GM10266 (cell line): ENCODE measurements around the gene P2RY14.

Experiments
- DNase-seq: peaks from one replicate; pipeline ENCODE4 v3.0.0; 2012; ENCODE audit errors: extremely low spot score
- CTCF ChIP-seq: IDR thresholded peaks from 2 replicates; pipeline ENCODE4 v1.5.1; 2012; ENCODE audit warnings: mild to moderate bottlenecking, low read depth; ENCODE audit not compliant: control insufficient read depth, insufficient read depth; ENCODE audit errors: missing control alignments

Gene P2RY14

DNA sequence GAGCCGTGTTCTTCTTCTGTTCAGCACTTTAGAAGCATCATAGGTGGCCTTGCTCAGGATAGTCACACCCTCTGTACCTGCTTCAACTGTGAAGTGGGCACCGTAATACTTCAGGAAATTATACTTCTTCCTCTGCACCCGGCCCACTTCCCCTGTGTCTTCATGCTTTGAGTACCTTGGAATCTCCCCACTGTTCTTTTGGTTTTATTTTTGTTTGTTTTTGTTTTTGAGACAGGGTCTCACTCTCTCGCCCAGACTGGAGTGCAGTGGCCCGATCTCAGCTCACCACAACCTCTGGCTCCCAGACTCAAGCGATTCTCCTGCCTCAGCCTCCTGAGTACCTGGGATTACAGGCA is 1.7 kb downstream of the P2RY14 start:
- no peak for TF ChIP-seq CTCF
- DNase-seq, result no peak

DNA sequence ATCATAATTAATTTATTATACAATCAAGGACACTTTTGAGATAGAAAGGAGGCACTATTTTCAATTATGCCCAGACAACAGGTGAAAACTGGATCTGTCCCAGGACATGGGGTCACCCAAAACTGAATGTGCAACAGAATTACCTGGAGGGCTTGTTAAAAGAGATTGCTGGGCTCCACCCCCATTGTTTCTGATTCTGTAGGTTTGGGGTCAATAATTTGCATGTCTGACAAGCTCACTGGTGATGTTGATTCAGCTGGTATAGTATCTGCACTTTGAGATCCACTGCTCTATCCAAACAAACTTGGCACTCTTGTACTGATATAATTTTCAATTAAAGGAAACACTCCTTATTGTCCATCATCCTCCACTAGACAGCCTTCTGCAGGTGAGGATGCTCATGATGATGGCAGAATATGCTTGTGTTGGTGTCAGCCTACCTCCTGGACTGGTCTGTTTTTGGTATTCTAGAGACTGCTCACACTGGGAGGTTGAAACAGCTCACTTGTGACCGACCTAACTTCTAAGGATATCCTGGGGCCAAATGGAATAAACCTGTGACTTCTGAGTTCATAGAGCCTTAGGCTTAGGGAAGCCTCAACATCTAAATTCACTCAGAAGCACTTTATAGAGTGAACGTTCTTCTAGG is 2.2 kb downstream of the P2RY14 start:
- no peak for TF ChIP-seq CTCF
- no peak for DNase-seq

GRCh38 chr3:151275091-151275490 is 3.3 kb downstream of the P2RY14 start:
- DNase-seq, result no peak

GRCh38 chr3:151269631-151270030 is 8.7 kb downstream of the P2RY14 start:
- no peak for DNase-seq
- no peak for TF ChIP-seq CTCF

More at GRCh38 chr3:151275091-151275490, 3.3 kb downstream of the P2RY14 start:
- TF ChIP-seq CTCF, result no peak

DNA sequence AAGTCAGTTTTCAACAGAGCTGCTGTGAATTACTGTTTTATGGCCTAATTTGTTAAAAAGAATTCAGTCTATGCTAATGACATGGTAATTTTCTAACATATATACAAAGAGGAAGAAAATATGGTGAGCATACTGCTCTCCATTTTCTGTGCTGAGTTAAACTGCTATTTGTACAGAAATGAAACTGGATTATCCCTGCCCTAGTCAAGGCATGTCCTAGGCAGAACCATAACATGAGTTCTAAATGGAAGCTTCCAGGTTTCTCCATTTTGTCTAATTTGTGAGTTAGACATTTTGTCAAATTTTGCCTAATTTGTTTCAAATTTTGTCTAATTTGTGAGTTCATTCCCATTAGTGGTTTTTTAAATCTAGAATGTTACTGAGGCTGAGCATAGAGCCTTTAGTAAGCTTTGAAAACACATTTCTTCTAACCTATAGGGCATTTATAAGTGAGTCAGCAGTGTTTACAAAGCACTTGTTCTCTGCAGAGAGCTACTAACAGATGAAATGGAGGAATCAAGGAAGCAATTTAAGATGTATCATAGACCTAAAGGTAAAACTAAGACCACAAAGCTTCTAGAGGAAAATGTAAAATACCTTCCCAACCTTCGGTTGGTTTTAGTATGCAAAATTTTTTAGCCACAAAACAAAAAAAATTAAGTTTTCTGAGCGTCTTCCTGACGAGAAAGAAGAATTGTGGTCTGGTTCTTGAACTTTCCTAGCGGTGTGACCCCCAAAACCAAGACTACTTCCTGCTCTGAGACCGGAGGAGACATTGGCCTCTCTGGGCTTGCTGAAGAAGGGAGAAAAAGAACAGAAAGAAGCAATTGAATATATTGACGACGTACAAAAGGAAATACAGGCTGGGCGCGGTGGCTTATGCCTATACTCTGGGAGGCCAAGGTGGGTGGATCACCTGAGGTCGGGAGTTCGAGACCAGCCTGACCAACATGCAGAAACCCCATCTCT is 9.8 kb downstream of the P2RY14 start:
- no peak for DNase-seq
- no peak for TF ChIP-seq CTCF

DNA sequence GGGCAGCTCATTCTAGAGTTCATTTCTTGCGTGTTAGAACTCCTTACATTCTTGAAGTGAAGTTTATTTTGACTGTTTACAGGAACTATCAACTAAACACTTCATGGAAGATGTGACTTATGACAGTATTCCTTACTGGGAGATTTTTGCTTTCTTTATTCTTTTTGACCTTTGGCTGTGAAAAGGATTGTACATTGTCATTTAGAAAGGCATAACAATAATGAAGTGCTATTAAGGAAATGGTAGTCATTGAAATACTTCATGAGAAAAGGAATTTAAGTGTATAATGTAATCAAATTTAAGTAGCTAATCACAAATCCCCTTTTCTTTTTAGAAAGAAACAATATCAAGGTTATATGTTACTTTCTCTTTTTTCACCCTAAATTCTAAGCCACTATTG is 11.3 kb downstream of the P2RY14 start:
- no peak for TF ChIP-seq CTCF
- no peak for DNase-seq

DNA sequence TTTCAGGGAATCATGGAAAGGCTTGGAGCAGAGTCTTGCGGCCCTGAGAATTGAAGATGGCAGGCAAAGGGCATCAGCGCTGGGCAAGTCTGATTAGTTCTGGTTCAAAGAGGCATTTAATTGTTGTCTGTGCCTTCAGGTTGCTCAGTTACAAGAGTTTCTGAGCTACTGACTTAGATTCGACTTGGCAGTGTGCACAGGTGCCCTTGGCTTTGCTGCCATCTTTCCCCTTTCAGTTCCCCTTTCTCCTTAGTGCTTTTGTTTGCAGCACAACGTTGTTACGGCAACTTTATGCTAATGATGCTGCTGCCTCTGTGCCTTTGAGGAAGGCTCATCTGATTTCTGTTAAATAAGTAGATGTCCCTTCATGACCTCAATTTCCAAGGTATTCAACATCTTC is 12.5 kb downstream of the P2RY14 start:
- no peak for DNase-seq
- no peak for TF ChIP-seq CTCF
